GM18870 (cell line): ENCODE data around the gene TRIM10.
"Not testable (repeated sequence)": the region's sequence is repeated elsewhere in the genome, so short reads cannot be mapped to it uniquely, and the experiment has no call there.

ENCODE experiments used
- ATAC-seq: cut with Tn5 transposase; IDR thresholded peaks from one replicate; pipeline ENCODE4 v1.9.1; 2021; ENCODE audit warnings: moderate library complexity; ENCODE audit not compliant: unreplicated experiment

The TRIM10 gene

DNA sequence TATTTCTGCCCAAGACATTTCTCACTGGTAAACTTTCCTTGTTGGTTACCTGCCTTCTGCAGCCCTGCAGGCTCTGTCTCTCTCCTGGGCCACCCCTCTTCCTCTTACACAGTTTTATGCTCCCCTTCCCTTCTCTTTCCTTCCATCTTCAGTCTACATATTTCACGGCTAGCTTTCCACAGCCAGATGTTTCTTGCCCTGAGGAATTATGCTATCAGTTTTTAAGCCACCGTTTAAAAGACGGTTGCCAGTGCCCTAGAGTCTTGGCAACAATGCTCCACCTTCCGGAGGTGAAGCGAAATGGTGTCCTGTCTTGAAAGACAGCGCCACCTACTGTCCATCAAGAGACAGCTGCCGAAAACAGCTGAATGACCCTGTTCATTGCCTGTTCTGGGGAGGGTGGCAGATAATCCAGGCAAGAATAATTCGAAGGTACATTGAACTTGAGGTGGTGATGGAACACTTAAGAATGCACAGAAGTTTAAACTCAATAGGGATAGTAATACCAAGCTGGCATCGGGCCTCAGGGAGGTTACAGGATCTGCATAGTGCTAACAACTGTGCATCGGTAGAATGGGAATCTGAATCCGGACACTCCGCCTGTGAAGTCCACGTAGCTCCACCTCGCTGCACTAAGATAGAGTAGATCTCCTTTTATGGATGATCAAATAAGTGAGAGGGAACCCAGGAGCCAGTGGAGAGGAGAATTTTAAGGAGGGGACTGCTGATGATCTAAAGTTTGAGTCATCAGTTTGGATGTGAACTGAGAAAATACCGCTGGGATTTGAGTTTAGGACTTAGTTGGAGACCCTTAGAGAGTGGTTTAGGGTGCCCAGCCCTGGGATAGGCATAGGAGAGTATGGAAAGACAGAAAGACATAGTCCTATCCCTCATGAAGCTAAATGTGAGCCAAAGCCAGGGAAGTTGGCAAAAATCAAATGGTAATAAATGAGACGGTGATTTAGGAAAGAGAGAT lies 29.8 kb downstream of the TRIM10 start:
- no peak for ATAC-seq

DNA sequence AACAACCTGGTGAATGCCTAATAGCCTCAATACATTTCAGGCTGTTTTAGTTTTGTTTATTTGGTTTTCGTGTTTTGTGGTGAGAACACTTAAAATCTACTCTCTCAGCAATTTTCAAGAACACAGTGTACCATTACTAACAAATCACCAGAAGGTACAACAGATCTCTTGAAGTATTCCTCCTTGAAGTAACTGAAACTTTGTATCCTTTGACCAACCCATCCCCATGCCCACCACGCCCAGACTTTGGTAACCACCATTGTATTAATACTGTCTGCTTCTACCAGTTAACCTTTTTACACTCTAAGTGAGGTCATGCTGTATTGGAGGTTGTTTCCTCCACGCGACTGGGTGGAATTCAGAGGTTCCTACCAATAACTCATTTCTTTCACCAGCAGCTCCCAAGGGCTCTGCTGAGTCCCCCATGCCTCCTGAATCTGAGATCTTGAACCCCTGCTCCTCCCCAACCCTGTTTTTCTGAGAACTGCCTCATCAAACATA lies 30.8 kb downstream of the TRIM10 start:
- ATAC-seq: no peak

DNA sequence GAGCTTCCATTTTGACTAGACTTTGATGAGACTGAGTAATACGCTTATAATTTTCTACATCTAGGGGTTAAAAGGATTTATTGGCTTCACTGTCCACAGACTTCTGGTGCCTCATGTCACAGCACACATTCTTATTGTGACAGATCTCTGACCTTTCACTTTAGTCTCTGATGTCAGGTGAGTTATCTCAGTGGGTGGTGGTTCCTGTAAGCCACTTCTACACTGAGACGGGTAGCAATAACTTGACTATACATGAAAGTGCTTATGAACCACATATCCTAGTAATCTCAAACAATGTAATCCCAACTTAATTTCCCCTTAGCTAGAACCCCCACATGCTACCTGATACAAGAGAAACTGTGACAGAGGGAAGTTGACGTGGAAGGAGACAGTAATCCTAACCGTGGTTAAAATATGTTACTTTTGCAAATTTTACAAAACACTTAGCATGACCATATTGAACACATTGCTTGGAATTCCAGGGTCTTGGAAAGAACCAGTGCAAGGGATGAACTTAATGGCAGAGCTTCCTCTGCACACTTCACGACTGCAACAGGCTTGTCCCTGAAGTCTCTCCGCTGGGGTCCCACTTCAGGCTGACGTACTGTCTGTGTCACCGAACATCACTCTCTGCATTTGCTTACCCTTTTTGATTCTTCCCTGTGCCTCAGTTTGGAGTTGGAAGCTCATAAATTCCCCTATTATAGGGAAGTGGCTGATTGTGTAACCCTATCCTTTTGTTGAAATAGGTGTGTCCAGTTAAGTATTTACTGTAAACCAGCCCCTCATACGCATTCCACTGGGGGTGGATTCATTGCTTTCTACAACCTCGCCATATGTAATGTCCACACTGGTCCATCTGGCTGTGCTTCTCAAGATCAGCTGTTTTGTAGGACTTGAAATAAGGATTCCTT lies 31.5 kb downstream of the TRIM10 start:
- no peak for ATAC-seq

DNA sequence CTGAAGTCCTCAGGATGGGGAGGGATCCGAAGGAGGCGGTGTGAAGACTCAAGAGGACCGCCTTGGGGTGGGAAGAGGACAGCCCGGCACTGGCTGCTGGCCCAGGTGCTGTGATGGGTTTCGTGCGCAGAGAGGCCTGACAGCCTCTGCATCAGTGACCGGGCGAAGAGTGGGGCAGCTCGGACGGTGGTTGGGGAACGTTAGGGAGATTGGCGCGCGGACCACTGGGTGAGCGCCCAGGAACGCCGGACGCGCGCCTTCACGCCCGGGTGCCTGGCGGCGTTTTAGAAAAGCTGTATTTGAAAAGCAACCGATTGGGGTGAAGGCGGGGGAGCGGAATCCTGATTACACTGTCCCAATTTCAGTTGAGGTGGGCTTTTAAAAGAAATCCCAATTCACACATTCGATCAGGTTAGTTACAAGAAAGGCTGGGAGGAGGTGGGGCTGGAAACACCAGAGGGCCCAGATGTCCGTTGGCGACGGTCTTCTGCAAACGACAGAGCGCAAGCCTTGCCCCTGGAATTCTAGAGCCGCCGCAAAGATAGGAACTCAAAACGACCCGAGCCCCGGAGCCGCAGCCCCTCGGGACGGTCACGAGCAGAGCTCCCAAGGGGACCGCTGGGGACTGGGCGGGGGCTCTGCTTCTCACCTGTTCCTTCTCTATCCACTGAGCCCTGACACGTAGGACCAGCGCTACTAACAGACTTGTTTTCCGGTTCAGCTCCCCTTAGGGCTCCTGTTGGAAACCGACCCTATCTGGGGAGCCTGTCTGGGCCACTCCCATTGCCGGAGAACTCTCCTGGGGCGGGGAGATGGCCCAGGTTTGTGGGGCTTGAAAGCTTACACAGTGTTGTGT lies 33.5 kb downstream of the TRIM10 start:
- no peak for ATAC-seq

DNA sequence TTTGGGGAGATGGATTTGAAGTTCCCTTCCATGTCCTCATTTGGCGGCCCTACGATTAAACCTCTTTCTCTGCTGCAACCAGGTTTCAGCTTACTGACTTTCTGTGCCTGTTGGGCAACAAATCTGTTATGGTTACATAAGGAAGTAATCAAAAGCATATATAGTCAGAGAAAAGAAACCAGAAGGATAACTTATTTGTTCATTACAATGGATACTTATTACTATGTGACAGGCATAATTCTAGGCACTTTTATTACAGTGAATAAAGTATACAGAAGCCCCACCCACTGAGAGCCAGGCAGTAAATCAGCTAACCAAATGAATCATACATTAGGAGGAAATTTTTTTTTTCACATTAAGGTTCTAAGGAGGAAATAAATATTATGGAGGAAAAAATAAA lies 38.5 kb downstream of the TRIM10 start:
- ATAC-seq: no peak

DNA sequence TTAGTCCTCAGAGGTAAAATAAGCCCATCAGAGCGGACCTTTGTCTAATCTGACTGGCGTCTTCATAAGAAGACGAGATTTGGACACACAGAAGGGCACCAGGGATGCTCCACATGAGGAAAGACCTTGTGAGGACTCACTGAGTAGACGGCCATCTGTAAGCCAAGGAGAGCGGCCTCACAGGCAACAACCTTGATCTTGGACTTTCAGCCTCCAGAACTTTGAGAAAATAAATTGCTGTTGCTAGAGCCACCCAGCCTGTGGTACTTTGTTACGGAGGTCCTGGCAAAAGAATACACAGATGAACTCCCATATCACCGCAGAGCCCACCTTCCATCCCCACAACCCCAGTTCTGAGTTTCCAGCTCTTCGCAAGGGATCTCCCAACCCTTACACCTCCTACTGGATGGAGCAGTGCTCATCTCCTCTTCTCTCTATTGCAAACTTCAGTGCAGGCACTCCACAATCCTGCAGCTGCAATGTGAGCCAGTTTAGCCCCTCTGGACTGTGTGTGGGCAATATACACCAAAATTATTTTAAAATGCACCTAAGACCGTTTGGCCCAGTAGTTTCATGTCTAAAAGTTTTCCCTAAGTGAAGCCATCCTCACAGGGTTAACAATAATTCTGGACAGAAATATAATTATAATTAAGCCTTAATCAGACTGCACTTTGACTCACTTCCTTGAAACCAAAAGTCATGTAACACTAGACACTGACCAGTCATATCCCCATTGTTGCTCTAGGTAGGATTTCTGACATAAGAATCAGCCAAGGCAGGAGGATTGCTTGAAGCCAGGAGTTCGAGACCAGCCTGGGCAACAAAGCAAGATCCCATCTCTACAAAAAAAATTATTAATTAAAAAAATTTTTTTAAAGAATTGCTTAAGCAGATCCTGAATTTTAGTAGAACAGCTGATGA lies 39.3 kb downstream of the TRIM10 start:
- ATAC-seq: no peak

DNA sequence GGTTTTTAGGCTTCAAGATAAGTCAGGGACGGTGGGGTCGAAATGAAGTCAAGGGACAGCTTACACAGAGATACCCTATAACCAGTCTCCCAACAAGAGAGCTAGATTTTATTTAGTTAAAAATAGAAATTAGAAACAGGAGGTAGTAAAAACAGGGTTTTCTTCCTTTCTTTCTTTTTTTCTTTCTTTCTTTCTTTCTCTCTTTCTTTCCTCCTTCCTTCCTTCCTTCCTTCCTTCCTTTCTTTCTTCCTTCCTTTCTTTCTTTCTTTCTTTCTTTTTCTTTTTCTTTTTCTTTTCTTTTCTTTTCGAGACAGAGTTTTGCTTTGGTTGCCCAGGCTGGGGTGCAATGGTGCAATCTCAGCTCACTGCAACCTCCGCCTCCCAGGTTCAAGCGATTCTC lies 42.3 kb downstream of the TRIM10 start:
- not testable (repeated sequence) for ATAC-seq

DNA sequence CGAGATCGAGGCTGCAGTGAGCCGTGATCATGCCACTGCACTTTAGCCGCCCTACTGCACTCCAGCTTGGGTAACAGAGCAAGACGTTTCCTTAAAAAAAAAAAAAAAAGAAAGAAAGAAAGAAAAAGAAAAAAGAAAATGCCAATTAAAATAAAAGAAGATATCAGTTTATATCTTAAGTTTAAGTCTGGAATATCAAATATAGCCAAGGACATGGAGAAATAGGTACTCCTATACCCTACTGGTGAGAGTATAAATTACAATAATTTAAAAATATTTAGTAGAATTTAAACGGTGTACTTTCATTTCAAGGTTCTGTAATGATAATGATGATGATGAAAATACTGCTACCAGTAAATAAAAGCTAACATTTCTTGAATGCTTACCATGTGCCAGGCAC lies 44.3 kb downstream of the TRIM10 start:
- no peak for ATAC-seq

DNA sequence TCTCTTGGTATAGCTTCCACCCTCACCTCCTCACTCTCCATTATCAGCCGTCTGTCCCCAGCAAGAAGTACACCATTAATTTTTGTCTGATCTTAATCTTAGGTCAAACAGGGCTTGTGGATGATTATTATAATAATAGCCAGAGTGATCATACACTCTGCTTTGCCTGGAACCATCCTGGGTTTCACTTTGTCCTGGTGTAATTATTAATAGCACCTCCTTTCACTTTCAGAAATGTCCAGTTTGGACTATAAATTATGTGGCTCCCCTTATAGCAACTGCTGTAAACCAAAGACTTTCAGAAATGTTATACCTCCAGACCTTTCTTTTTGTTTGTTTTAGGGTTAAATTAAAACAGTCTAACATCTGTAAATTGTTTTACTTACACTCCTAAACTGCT lies 47.2 kb downstream of the TRIM10 start:
- no peak for ATAC-seq

DNA sequence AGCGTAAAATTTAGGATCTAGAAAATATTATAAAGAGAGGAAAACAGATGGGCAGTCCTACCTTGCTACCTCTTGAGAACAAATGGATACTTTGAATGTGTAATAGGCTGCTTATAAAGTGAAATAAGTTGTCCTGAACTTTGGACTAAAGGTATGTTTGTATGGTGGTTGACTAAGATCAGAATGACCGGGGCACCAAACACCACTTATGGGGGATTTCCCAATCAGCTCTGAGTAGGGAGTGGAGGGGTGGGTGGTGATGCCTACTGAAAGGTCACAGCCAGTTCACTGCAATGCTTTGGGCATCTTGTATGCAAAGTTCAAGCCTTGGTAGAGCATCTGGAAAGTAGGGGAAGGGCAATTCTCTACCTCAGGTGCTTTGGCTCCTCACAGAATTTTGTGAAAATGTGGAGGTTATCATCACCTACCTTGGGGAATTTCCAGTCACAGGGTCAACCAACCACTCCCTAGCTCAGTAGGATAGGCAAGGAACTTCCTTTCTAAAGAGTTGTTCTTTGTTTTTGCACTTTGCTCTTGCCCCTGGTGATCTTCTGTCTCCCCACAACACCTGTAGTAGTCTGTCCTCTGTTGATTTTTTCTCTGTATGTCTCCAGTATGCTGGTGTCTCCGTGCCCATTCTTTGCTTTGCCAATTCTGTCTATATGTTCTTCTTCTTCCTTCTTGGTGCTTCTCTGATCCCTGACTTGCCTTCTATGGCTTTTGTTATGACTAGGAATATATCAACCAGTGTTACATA lies 47.8 kb downstream of the TRIM10 start, which contains the start of gene TRIM31:
Gene TRIM31 (minus strand): TSS at position 88 of the 757 bp plus-strand sequence. CDS start 285 bp downstream, outside the sequence.
- ATAC-seq: peak; percentile 73

DNA sequence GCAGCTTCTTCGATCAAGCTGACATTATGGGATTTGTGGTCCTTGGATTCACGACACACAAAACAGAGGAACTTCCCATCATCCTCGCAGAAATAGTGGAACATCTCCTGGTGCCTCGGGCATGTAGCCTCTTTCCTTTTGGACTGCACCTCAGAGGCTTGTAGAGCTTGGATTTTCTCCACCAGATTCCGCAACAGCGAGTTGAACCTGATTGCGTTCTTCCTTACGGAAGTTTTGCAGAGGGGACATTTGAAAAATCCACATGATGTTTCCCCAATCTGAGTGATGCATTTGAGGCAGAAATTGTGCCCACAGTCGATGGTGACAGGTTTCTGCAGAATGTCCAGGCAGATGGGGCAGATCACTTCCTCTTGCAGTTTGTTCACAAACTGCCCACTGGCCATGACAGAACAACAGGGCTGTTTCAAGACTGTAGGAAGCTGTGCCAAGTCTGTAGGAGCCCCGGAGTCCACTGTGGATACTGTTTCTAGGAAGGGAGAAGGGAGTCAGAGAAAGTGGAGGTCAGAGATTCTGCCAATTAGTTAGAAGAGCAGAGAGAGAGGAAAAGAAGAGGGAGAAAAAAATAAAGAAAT lies 48.5 kb downstream of the TRIM10 start:
- ATAC-seq: no peak

DNA sequence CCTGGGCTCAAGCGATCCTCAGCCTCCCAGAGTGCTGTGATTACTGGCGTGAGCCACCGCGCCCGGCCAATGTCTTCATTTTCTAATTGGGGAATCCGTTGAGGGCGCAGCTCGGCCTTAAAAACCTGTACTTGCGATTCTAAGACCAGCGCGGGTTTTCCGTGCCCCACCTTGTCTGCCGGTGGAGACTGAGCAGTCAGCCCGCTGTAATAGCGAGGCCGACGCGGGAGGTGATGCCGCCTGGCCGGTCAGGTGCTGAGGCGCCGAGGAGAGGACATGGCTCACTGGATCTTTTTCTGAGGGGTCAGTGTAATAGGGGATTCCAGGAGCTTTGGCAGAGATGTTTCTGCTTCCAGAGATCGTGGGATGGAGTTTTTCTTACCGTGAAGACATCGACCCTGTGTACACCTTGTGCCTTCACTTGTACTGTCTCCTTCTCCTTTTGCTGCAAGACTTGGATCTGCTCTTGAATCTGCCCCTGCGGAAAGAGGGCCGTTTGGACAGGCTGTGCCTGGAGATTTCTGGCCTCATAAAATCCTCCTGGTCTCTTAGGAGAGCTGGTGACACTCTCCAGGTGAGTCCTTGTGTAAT lies 49.6 kb downstream of the TRIM10 start:
- no peak for ATAC-seq

DNA sequence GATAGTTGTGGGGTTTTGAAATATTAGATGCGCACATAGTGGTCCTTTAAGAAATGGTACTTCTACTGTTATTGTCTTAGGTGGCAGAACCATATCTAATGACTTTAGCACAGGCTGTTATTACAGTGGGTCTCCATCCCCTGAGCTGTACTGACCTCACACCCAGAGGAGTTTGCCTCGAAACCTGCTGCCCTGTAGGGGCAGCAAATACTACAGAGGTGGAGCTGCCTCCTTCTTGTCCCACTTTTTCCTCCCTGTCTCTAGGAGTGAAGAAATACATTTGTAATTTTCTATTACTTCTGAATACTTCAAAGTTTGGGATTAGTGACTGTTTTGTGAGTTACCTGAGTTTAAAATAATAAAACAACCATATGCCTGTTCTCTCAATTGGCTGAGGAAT lies 56.4 kb downstream of the TRIM10 start:
- ATAC-seq: no peak

DNA sequence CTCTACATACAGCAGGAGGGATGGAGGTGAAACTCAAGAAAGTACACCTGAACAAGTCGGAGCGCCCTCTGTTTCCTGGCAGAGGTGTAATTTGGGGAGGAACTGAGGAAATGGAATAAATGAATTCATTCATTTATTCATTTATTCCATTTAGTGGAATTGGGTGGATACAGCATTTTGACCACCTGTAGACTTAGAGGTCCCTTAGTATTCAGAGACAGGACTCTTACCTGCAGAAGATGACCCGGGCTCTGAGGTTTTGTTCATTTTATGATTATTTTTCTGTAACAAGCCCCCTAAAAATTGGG lies 57.2 kb downstream of the TRIM10 start:
- no peak for ATAC-seq

DNA sequence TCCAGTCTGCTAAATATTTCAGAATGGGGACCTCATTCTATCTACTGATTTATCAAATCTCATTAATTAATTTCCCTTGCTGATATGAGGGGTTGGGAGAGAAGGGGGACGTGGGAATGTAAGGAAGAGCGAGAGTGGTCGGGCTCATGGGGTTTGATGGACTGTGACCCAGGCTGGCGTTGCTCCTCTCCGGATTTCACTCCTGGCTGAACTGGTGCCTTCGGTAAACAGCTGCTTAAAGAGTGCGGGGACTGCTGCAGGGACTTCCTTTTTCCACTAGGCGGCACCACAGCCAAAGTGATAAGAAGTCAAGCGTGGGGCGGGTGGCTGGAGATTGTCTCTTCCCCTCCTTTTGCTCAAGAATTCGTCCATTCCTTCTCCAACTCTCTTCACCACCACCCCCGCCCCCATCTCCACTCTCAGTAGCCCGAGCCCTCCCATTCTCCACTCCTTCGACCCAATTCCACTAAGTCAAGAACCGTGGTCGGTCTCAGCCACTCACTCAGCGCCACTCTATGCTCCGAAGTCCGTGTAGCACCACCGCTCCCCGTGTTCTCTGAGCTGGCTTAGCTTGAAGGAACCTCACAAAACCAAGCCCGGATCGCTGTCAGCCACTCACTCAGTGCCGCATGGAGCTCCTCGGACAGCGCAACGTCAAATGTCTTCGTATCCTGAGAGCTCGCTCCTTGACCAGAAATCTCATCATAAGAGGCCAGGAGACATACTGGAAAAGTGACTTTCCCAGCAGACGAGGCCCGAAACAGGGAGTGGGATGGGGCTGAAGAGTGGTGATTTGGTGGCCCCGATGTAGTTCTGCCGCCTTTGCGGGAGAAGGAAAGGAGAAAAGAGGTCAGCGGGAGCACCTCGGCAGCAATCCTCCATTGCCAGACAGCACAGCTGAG lies 57.8 kb downstream of the TRIM10 start:
- ATAC-seq: no peak

DNA sequence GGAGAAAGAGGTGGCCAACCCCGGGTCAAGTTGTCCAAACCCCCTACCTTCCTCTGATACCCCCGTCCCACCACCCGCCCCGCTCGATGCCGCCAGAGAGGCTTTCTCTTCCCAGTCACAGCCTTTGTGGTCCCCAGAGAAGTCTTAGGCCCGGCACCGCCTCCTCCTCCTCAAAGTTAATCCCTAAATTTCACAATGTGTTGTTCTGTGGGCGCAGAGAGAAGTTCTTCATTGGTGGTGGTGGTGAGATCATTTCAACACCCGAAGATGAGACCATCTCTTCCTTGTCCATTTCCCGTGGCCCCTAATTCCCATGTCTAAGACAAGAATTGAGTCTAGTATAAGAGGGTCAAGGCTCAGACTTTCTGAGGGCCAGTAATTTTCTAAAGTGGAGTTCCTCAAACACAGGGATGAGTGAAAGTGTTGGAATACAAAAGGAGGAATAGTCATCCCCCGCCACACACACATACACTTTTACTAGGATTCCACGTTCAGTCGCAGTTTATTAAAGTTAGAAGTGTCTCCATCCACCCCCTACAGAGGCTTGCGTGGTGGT lies 58.5 kb downstream of the TRIM10 start:
- ATAC-seq: no peak
